Sciatic nerve (tissue), 2 donors: ENCODE results near the gene LRRC8D. TPM values are rescaled to one million over a fixed set of nuclear protein-coding genes. Genes with fewer than 3 reads are reported as not detected.
"Not testable (repeated sequence)": the region's sequence is repeated elsewhere in the genome, so short reads cannot be mapped to it uniquely, and the experiment has no call there.

Experiments used
- ATAC-seq: fragments of 200-7000 bp; cut with Tn5 transposase; one replicate; pipeline ENCODE4 v1.9.1; 2020; ENCODE audit warnings: mild to moderate bottlenecking, moderate library complexity
- DNase-seq: peaks from one replicate; pipeline ENCODE4 v3.0.0-alpha.2; 2020; ENCODE audit warnings: low spot score
- intact Hi-C: fragments of 100-400 bp; cut with DNase I; formaldehyde crosslinking; loops from one replicate; pipeline ENCODE4 v1.14.2; 2022
- total RNA-seq: library from RNA; stranded (reverse); fragmentation: NEBNext Ultra II Directional; extraction: Animal tissue kit (Norgen Biotek cat#: 25700); gene quantifications from one replicate; pipeline ENCODE4 v1.2.1, GENCODE V29; 2021
- donor health status: DM: no; HTN: no; CAD: no.
- donor health status: DM: no; HTN: no; CAD: no.

Gene LRRC8D
- total RNA-seq, 1 donor from 2014 or later, result 24.2 TPM

DNA sequence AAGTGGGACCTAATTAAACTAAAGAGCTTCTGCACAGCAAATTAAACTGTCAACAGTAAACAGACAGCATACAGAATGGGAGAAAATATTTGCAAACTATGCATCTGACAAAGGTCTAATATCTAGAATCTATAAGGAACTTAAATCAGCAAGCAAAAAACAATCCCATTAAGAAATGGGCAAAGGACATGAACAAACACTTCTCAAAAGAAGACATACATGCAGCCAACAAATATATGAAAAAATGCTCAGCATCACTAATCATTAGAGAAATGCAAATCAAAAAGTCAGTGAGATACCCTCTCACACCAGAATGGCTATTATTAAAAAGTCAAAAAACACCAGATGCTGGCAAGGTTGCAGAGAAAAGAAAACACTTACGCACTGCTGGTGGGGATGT lies 103.2 kb downstream of the LRRC8D start:
- ATAC-seq, DNase-seq, intact Hi-C loops: not testable (repeated sequence)

DNA sequence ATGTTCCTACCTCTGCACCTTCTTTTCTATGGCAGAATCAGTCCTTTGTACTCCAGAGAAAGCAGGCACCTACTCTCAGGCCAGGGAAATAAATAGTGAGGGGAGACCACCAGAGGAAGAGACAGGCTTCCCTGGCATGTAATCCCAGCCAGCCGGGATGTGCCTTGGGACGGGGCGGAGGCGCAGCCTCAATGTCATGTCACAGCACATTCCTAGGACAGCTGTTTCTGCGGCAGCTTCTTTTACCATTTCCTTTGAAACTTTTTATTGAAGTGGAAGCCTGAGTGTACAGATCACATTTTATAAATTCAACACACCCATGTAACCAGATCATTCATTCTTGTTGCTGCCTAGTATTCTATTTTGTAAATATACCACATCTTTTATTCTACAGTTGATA lies 106.2 kb downstream of the LRRC8D start:
- intact Hi-C loops, result no loop called here
- ATAC-seq (no peak), DNase-seq (no peak)

DNA sequence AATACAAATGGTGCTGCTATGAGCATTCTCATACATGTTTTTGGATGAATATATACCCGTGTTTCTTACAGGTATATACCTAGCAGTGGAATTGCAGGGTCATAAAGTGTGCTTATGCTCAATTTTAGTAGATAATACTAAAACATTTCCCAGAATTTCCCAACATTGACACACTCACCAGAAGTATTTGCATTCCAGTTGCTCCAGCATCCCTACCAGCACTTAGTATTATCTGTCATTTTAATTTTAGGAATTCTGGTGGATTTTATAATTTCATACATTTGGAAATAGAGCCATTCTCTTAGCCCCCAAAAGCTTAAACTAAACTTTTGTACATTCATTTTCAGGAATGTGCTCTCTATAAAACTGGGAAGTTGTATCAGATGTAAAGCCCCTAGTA lies 106.6 kb downstream of the LRRC8D start:
- intact Hi-C loops, result no loop called here
- no peak for DNase-seq
- no peak for ATAC-seq

DNA sequence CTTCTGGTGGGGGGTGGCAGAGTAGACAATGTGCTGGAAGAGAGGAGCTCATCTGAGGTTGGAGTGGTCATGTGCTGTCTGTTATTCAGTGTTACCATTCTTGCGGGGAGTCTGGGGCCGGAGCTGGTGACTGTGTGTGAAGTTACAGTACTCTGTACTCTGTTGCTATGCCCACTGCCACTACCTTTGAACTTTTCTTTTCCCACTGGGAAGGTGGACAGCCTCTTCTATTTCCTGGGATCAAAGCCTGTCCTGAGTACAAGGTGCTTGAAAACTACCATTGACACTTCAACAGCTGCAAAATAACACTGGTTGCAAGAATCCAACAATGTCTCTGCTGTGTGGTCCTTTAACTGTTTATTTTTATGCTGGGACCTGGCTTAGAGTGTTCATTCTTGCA lies 107.7 kb downstream of the LRRC8D start:
- no peak for ATAC-seq
- intact Hi-C loops, result no loop called here

DNA sequence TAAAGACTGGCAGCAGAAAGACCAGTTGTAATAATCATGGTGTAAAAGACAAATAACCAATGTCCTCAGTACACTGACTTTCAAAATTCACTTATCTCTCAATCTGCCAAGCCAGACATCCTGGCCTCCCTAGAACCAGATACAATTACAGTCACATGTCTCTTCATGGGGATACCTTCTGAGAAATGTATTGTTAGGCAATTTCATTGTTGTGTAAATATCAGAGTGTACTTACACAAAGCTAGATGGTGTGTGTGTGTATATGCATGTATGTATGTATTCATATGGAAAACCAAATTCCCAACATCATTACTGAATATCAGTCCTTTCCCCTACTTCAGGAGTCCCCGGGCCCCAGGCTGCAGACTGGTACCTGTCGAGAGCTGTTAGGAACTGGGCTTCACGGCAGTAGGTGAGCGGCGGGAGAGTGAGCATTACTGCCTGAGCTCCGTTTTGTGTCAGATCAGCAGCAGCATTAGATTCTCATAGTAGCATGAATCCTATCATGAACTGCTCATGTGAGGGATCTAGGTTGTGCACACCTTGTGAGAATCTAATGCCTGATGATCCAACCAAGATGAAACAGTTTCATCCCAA lies 108.7 kb downstream of the LRRC8D start:
- DNase-seq (no peak), ATAC-seq (no peak)
- intact Hi-C loops, result no loop called here

More for the DNA sequence above, 107.7 kb downstream of the LRRC8D start:
- DNase-seq, result no peak

DNA sequence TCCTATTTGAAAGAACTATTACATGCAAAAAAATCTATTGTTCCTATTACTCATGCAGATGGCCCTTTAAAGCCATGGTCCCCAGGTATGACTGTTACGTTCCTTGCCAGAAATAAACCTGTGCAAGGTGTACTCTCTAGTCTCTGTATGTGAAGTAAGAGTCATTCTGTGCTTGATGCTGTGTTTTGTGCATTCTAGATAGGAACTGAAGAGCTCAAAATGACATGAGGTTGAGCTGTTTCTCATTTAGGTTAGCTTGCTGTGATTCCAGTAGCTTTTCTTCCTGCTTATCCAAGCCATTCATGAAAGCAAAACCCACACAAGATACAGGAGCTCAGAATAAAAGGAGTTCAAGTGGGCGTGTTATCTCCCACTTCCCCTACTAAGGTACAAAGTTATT lies 109.7 kb downstream of the LRRC8D start:
- no peak for DNase-seq

DNA sequence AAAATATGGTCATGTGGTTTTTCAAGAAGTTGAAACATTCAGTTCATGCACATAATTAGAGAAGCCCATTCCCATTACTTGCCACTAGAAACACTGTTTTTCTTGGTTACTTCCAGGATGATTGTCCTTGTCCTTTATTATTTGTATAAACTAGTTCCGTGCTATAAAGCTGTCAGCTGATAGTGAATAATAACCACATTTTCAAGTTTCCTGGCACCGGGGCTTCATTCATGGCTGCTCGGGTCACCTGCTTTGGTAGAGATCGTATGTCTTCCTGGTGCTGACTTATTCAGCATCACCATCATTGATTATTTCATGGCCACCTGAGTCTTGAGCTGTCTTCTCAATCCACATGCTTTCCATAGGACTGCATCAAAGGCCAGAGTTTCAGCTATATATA lies 111.1 kb downstream of the LRRC8D start:
- intact Hi-C loops, result no loop called here
- DNase-seq, result no peak
- no peak for ATAC-seq

More for the DNA sequence above, 109.7 kb downstream of the LRRC8D start:
- intact Hi-C loops, result no loop called here
- no peak for ATAC-seq

DNA sequence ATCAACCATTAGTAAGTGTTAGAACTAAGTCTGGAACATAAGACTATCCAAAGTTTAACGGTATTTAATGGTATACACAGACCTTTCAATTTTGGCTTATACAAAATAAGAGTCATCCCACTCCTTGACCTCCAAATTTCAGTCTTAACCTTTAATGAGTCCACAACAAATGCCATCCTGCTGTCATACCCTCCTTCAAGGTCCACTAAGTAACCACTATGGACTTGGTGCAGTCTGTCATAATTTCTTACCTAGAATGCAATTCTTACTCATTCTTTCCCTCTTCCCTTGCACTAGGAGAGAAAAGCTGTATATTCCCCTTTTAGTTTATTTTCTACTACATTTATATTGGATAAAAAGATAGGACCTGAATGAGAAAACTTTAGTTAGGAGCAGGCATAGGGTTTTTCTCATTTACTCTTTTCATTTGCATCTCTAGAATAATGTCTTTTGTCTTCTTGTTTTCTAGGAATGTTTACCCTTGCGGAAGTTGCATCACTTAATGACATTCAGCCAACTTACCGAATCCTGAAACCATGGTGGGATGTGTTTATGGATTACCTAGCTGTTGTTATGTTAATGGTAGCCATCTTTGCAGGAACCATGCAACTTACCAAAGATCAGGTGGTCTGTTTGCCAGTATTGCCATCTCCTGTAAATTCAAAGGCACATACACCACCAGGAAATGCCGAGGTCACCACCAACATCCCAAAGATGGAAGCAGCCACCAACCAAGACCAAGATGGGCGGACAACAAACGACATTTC lies 111.9 kb downstream of the LRRC8D start:
- intact Hi-C loops, result no loop called here
- no peak for ATAC-seq
- DNase-seq, result no peak

DNA sequence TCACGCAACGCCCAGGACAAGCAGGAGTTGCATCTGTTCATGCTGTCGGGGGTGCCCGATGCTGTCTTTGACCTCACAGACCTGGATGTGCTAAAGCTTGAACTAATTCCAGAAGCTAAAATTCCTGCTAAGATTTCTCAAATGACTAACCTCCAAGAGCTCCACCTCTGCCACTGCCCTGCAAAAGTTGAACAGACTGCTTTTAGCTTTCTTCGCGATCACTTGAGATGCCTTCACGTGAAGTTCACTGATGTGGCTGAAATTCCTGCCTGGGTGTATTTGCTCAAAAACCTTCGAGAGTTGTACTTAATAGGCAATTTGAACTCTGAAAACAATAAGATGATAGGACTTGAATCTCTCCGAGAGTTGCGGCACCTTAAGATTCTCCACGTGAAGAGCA lies 113.6 kb downstream of the LRRC8D start:
- no peak for DNase-seq
- intact Hi-C loops, result no loop called here
- ATAC-seq, result no peak

DNA sequence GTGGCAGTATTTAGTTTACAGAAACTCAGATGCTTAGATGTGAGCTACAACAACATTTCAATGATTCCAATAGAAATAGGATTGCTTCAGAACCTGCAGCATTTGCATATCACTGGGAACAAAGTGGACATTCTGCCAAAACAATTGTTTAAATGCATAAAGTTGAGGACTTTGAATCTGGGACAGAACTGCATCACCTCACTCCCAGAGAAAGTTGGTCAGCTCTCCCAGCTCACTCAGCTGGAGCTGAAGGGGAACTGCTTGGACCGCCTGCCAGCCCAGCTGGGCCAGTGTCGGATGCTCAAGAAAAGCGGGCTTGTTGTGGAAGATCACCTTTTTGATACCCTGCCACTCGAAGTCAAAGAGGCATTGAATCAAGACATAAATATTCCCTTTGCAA lies 114.4 kb downstream of the LRRC8D start:
- DNase-seq (no peak), ATAC-seq (no peak)
- intact Hi-C loops, result no loop called here

DNA sequence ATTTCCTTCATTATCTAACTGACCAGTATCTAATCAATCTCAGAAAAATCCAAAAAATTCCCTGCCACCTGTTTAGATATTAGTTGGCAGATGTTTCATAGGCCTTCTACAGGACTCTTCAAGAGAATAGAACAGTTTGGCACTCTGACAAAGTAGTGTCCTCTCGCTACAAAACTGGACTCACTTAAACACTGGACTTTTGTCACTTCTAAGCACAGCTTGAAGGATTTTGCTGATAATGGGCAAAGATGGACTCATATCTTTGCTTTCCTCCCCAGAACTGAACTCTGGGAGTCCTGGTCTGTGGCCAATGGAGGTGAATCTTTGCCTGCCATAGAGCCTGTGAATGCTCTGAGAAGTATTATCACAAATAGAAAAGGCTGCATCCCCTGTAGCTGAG lies 115.9 kb downstream of the LRRC8D start:
- DNase-seq (no peak), ATAC-seq (no peak)
- intact Hi-C loops, result no loop called here

DNA sequence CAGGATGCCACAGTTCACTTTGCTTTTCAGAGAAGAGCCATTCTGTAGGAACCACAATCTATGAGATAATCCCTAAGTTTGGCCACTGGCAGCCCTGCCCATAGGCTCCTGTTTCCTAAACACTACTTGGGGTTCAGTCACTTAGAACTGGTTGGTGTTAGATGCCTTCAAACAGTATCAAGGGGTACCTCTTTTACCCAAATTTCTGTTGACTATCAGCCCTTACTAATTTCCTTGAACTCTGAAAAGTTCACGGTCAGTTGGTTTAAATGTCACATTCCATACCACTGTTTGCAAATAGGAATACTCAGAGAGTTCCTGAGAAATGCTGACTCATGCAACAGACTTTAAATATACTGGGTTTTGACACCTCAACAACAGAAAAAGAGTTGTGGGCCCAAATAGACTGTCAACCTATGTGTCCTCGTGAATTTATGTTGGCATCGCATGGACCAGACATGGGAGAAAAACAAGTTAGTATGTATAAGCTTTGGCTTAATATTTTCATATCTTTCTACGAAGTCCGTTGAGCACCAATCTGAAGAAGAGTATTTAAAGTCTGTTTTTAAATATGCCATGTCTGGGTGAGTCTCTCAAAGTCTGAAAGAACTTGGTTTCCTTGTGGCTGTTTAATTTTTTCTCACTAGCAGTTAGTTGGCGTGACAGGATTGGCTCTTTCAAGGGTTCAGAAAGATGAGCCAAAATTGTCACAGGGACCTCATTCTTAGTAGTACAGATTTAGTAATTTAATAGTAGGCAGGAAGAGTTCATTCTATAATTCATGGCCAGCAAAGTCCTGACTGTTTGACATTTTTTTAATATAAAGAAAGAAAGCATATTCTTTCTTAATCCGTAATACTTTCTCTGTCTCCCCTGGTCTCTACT lies 117.6 kb downstream of the LRRC8D start:
- intact Hi-C loops, result no loop called here
- DNase-seq (no peak), ATAC-seq (no peak)

DNA sequence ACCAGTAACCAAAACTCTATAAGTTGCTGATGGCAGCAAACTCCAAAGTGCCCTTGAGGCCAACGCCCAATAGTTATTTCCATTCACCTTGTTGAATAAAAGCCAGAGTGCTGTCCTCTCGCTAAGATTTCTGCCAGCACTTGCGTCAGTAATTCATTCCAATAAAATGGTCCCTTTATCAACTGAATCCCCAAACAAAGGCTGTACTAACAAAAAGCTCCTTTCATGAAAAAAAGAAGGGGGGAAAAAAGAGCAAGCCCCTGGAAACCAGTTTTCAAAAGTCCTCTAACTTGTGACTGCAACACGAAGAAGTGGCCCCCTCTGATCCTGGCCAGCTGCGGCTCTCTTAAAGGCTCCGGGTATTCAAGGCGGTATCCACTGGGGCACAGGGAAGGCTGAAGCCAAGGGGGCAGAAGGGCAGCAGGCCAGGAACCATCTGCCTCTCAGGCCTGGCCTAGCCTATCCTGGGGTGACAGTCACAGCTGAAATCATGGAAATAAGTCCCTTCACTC lies 118.3 kb downstream of the LRRC8D start:
- peak; percentile 59 for DNase-seq
- intact Hi-C loops, result no loop called here
- peak; percentile 71 for ATAC-seq

DNA sequence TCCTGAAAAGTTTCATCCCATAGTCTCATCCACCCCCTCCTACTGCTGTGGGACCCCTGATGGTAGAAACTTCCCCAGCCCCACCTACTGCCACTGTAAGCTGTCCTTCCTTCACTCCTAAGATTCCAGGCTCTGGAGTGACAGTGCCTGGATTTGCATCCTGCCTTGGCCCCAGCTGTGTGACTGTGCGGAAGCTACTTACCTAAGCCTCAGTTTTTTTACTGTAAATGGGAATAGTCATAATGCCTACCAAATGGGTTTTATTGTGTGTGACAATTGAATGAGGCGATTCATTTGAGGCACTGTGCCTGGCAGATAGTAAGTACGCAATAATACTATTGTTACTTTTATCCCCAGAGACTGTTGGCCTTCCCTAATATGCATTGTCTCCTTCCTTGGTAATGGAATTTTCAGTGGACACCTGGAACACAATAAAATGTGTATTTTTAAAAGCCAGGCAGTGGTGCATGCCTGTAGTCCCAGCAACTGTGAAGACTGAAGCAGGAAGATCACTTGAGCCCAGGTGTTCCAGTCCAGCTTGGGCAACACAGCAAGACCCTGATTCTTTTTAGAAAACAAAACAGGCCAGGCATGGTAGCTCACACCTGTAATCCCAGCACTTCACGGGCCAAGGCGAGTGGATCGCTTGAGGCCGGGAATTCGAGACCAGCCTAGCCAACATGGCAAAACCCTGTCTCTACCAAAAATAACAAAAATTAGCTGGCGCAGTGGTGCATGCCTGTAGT lies 119.0 kb downstream of the LRRC8D start:
- no peak for DNase-seq
- peak; percentile 20 for ATAC-seq
- intact Hi-C loops, result no loop called here

DNA sequence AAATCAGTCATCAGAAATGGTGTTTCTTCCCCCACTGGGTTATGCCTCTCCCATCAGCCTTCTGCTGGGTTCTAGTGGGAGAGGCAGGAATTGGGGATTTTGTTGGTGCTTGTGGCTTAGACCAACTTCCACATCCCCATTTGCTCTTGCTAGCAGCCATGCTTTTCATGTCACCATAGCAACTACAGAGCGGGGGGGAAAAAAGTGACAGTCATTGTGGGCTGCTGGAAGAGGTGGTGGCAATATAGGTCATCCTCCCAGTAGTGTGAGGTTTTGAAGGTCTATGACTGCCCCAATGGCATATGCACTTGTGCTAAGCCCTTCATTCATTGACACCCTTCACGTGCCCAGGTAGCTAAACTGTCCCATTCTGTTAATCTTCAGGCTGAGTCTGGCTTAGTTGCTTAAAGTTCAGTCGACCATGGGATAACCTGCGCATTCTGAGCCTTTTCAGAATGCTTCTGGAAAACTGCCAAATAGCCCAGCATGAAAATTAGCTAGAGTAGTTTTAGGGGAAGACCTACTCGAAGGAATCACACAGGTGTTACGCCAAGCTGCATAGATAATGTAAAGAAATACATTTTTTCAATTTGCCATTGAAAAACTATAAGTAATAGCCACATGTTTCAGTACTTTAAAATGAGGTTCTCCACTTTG lies 120.4 kb downstream of the LRRC8D start:
- intact Hi-C loops, result no loop called here
- ATAC-seq (no peak), DNase-seq (no peak)

DNA sequence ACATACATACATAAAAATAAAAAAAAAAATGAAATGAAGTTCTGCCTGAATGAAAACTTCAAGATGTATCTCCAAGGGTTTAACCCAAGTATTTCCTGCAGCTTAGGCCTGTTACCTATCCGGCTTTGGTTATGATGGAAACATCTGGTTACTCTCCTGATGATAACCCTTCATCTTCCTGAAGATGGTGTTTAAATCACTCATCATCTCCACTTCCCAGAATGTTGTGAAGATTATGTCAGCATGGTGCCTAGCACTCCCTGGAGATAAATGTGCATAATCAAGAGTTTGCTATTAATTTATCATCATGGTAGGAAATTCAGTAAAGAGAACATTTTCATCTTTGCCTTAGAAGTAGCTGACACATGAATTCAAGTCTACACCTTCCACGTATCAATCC lies 121.2 kb downstream of the LRRC8D start:
- no peak for DNase-seq
- no peak for ATAC-seq
- intact Hi-C loops, result no loop called here

DNA sequence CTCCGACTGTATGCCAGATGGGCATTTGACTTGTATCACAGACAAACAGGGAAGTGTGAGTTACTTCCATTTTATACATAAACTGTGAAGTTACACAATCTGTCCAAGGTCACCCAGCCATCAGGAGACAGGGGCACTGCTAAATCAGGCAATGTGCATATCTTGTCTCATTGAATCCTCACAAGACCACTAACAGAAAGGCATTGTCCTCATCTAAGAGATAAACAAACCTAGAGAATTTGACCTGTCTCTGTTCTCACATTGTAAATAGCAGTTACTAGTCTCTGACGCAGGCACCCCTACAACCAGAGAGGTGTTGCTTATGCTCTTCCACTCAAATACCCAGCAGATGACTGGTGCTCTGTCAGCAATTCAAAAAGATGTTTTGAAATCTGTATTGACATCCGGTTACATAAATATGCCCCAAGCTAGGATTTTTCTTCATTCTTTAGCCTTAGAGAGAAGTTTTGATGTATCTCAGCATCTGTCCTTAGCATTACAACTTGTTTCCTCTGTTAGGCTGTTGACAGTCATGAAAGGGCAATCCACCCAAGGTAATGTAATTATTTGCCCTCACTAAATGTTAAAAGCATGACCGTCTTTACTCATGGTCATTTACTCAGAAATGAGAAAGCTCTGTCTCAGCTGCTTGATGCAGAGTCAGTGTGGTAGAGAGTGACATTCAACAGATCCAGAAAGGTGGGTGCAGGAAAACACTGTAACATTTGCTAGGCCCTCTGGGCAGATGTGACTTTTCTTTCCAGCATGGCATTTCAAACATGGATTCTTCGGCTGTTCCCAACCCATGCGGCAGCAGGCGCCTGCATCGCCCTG lies 122.2 kb downstream of the LRRC8D start:
- intact Hi-C loops, result no loop called here
- ATAC-seq (peak; percentile 61), DNase-seq (no peak)
